HG03025 (cell line): Measurements from ENCODE around the gene ZNF215.
"Not testable (repeated sequence)": the region's sequence is repeated elsewhere in the genome, so short reads cannot be mapped to it uniquely, and the experiment has no call there.

Experiments
- ATAC-seq: cut with Tn5 transposase; IDR thresholded peaks from one replicate; pipeline ENCODE4 v1.9.1; 2021; ENCODE audit warnings: mild to moderate bottlenecking, moderate library complexity; ENCODE audit not compliant: unreplicated experiment, low FRiP score

Gene ZNF215

GRCh38 chr11:6931146-6931713 lies 5.0 kb downstream of the ZNF215 start:
- no peak for ATAC-seq

DNA sequence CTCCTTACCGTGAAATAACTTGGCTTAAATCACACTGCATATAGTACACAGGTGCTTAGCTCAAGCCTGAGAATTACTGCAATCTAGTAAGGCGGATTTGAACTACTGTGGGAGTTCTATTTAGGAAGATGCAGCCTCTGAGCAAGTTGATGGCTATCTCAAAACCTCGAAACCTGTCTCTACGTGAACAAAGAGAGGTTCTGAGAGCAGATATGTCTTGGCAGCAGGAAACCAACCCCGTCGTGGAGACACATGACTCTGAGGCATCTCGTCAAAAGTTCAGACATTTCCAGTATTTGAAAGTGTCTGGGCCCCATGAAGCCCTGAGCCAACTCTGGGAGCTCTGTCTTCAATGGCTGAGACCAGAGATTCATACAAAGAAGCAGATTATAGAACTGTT lies 5.9 kb downstream of the ZNF215 start:
- no peak for ATAC-seq

DNA sequence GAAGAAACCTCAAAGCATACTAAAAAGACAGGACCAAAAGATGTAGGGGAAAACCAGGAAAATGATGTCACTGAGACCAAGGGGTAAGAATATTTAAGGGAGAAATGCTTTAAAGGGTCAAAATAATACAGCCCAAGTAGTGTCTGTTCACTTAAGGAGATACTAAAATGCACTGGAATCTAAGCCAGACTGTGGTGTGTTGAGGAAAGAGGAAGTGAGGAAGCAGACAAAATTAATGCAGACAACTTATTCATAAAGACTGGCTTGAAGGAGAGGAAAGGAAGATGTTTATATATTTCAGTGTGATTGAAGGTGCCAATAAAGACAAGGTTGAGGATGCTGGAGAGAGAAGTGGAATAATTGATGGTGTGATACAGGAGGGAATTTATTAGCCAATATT lies 15.7 kb downstream of the ZNF215 start:
- ATAC-seq: no peak

- no peak for ATAC-seq
These were observed 16.9 kb downstream of the ZNF215 start for GRCh38 chr11:6943131-6943530.

- not testable (repeated sequence) for ATAC-seq
These were observed 28.0 kb downstream of the ZNF215 start for GRCh38 chr11:6954248-6954647.

DNA sequence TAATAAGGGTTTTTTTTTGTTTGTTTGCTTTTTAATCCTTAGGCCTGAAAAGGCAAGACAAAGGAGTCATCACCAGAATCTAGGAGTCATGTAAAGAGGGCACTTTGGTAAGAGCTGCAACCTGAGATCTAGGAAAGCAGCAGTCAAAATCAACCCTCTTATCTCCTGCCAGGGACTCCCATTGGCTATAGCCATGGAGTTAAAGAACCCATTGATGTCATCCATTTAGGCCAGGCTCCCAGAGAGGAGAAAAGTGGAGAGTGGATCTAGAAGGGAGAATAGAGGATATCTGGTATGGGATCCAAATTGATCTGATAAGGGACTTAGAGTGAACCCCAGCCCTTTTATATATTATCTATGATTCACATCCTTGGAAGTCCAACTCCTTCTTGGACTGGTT lies 35.9 kb downstream of the ZNF215 start:
- ATAC-seq: no peak

DNA sequence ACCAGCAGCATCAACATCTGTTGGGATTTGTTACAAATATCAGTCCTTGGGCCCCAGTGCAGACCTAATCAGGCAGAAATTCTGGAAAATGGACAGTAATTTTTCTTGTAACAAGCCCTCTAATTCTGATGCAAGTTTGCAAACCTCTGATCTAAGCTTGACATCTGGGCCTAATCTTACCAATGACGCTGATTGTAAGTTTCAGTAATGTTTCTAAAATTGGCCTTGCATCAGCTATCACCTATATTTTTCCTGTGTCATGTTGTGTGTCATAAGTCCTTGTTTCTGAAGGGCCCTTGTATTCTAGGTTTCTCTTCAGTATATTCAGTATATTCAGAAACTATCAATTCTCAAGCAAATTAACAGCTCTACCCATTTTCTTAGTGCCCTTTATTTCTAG lies 36.4 kb downstream of the ZNF215 start:
- peak; percentile 87 for ATAC-seq

DNA sequence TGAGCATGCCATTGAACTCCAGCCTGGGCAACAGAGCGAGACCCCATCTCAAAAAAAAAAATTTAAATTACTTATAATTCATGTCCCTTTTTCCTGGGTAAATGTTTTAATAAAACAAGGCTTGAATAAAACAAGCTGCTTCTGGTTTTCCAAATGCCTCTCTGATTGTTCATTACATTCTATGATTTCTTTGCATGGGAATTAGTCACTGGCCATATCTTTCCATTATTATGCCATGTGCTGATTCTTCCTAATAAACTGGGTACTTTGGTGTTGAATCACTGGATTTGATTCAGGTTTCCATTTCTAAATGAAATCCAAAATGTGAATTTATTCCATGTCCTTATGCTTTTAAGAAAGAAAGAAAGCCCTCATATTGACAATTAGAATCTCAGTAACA lies 42.6 kb downstream of the ZNF215 start:
- ATAC-seq: no peak

GRCh38 chr11:6969854-6970253 lies 43.6 kb downstream of the ZNF215 start:
- ATAC-seq: not testable (repeated sequence)

- no peak for ATAC-seq
These were observed 53.1 kb downstream of the ZNF215 start for GRCh38 chr11:6979365-6979764.

DNA sequence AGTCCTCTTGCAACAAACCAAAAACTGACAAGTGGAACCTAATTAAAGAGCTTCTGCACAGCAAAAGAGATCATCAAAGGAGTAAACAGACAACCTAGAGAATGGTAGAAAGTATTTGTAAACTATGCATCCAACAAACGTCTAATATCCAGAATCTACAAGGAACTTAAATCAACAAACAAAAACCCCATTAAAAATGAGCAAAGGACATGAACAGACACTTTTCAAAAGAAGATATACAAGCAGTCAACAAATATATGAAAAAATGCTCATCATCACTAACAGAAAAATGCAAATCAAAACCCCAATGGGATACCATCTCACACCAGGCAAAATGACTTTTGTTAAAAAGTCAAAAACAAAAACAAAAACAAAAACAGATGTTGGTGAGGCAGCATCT lies 60.3 kb downstream of the ZNF215 start:
- no peak for ATAC-seq

- ATAC-seq: no peak
These were observed 62.3 kb downstream of the ZNF215 start for GRCh38 chr11:6988506-6988905.

DNA sequence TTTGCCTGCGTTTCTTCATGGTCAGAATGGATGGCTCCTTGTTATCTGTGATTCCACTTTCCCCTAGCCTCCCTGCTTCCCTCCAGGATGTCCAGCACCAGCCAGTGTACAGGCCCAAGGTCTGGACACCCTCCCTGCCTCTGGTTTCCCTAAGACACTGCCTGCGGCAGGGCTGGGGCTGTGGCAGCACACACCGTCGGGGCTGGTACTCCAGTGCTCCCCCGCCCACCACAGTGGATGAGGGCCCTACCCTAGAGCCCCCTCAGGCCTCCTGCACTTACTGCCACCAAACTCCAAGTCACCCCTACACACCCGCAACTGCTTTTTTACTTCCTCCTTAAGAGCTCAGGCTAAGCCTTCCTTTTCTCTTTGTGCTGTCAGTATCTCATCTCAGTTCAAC lies 65.0 kb downstream of the ZNF215 start:
- no peak for ATAC-seq

- no peak for ATAC-seq
These were observed 65.8 kb downstream of the ZNF215 start for GRCh38 chr11:6992026-6992425.

GRCh38 chr11:6992457-6993417 lies 66.5 kb downstream of the ZNF215 start:
- ATAC-seq: no peak

DNA sequence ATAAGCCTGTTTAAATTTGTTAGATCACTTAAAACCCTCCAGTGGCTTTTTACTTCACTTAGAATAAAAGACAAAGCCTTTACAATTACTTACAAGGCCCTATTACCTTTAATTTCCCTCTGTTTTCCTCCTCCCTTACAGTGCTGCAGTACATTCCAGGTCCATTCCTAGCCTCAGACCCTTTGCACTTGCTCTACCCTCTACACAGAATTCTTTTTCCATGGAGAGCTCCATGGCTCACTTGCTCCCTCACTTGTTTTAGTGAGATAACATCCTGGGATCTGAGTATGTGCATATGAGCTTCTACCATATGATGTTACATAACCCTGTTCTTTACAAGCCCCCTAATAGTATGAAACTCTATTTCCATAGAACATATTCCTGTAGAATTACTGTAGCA lies 69.5 kb downstream of the ZNF215 start:
- ATAC-seq: no peak

DNA sequence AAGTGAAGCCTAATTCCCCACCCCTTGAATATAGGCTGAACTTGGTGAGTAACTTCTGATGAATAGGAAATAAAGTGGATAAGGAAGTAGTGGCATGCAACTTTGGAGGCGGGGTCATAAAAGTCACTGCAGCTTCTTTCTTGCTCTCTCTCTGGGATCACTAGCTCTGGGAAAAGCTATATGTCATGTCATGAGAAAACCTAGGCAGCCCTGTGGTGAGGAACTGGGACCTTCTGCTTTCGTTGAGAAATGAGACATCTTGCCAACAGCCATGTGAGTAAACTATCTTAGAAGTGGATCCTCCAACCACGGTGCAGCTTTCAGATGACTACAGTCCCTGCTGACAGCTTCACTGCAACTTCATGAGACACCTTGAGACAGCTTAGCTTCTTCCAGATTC lies 78.3 kb downstream of the ZNF215 start:
- ATAC-seq: peak; percentile 75
